ENCODE measurements around the gene ZNF324B.
A peak's percentile ranks its signal among the peaks of the same experiment; 100 is the strongest.

The ZNF324B gene

DNA sequence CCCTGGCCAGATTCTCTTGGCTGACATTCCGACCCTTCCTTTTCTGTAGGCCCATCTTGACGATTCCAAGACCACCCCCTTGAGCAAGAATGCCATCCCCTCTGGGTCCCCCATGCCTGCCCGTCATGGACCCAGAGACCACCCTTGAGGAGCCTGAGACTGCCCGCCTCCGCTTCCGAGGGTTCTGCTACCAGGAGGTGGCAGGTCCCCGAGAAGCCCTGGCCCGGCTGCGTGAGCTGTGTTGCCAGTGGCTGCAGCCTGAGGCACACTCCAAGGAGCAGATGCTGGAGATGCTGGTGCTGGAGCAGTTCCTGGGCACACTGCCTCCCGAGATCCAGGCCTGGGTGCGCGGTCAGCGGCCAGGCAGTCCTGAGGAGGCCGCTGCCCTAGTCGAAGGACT, 25.7 kb downstream of the ZNF324B start:
- H3K9ac ChIP-seq (ENCODE audit: low read length) = no peak overlapping the region
- peak overlapping the region; percentile 88; the same call in 1 of the 2 replicates for H3K4me2 ChIP-seq (ENCODE audit: low read depth, low read length)
- DNase-seq = no peak
- no peaks in the 10 kb centered on the region for H3K9me2 ChIP-seq (replicated peaks; ENCODE audit: insufficient read depth, low read length)
- no peaks in the 10 kb centered on the region for H4K20me1 ChIP-seq (ENCODE audit: insufficient read depth, low read length)
- H3K4me3 ChIP-seq (ENCODE audit: low read length) = no peak overlapping the region
- H3K36me3 ChIP-seq (replicated peaks; ENCODE audit: insufficient read depth, low read length) = no peaks in the 10 kb centered on the region
- no peak overlapping the region for H3K27ac ChIP-seq (ENCODE audit: low read length)
- no peaks in the 10 kb centered on the region for H3K79me2 ChIP-seq (ENCODE audit: low read length)
- H2AFZ ChIP-seq (ENCODE audit: low read length) = no peak overlapping the region
- TF ChIP-seq EZH2phosphoT487 (IDR thresholded peaks at IDR 0.05; ENCODE audit: low read length) = no peak
- TF ChIP-seq, protein P1, sequence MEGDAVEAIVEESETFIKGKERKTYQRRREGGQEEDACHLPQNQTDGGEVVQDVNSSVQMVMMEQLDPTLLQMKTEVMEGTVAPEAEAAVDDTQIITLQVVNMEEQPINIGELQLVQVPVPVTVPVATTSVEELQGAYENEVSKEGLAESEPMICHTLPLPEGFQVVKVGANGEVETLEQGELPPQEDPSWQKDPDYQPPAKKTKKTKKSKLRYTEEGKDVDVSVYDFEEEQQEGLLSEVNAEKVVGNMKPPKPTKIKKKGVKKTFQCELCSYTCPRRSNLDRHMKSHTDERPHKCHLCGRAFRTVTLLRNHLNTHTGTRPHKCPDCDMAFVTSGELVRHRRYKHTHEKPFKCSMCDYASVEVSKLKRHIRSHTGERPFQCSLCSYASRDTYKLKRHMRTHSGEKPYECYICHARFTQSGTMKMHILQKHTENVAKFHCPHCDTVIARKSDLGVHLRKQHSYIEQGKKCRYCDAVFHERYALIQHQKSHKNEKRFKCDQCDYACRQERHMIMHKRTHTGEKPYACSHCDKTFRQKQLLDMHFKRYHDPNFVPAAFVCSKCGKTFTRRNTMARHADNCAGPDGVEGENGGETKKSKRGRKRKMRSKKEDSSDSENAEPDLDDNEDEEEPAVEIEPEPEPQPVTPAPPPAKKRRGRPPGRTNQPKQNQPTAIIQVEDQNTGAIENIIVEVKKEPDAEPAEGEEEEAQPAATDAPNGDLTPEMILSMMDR (IDR thresholded peaks at IDR 0.05; ENCODE audit: low read length) = no peak
- no peak for TF ChIP-seq EZH2 (optimal IDR thresholded peaks at IDR 0.05; ENCODE audit: low read depth, low read length)
- peaks cover 8% of the 10 kb centered on the region for H3F3A ChIP-seq (ENCODE audit: insufficient read depth, low read length)
- no peaks in the 10 kb centered on the region for H3K27me3 ChIP-seq (replicated peaks; ENCODE audit: insufficient read depth, low read length)
- no peaks in the 10 kb centered on the region for H3K4me1 ChIP-seq (ENCODE audit: low read length)
- H3K9me3 ChIP-seq (replicated peaks; ENCODE audit: insufficient read depth, low read length) = no peaks in the 10 kb centered on the region

DNA sequence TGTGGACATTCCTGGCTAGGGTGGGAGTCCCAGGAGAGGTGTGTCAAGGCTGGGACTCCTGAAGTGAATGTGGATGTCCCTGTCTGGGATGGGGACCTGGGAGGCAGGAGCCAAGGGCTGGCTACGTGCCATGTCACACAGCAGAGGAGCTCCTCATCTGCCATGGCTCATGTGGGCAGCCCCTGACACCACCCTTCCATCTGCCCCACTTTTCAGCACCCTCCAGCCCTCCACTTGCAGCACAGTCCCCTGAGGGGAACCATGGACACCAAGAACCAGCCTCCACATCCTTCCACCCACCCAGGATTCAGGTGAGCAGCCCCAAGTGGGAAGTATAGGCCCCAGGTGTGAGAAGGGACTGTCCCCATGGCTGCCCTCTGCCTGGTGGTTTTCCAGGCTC, 26.4 kb downstream of the ZNF324B start:
- no peaks in the 10 kb centered on the region for H4K20me1 ChIP-seq (ENCODE audit: insufficient read depth, low read length)
- peaks cover 8% of the 10 kb centered on the region for H3F3A ChIP-seq (ENCODE audit: insufficient read depth, low read length)
- no peak overlapping the region for H3K4me3 ChIP-seq (ENCODE audit: low read length)
- no peaks in the 10 kb centered on the region for H3K4me1 ChIP-seq (ENCODE audit: low read length)
- H2AFZ ChIP-seq (ENCODE audit: low read length) = no peak overlapping the region
- no peaks in the 10 kb centered on the region for H3K9me3 ChIP-seq (replicated peaks; ENCODE audit: insufficient read depth, low read length)
- no peaks in the 10 kb centered on the region for H3K79me2 ChIP-seq (ENCODE audit: low read length)
- H3K27ac ChIP-seq (ENCODE audit: low read length) = no peak overlapping the region
- TF ChIP-seq EZH2phosphoT487 (IDR thresholded peaks at IDR 0.05; ENCODE audit: low read length) = no peak
- no peak for TF ChIP-seq EZH2 (optimal IDR thresholded peaks at IDR 0.05; ENCODE audit: low read depth, low read length)
- TF ChIP-seq, protein P1 (IDR thresholded peaks at IDR 0.05; ENCODE audit: low read length) = no peak
- H3K9me2 ChIP-seq (replicated peaks; ENCODE audit: insufficient read depth, low read length) = no peaks in the 10 kb centered on the region
- H3K9ac ChIP-seq (ENCODE audit: low read length) = no peak overlapping the region
- DNase-seq = no peak
- H3K27me3 ChIP-seq (replicated peaks; ENCODE audit: insufficient read depth, low read length) = no peaks in the 10 kb centered on the region
- no peaks in the 10 kb centered on the region for H3K36me3 ChIP-seq (replicated peaks; ENCODE audit: insufficient read depth, low read length)
- no peak overlapping the region for H3K4me2 ChIP-seq (ENCODE audit: low read depth, low read length)

DNA sequence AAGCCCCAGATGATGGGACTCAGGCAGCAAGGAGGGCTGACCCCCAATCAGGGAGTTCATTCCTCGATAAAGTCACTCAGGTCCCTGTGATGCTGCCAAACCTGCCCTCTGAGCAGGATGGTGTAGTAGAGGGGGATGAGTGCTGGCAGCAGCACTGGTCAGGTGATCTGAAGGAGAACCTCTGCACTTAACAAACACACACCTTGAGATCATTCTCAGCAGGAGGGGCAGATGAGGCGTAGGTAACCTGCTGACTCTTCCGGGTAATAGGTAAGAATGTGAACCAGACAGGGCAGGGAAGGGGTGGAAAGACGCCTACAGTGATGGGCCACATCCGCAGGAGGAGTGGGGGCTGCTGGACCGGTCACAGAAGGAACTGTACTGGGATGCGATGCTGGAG, 27.9 kb downstream of the ZNF324B start:
- no peak overlapping the region for H3K4me3 ChIP-seq (ENCODE audit: low read length)
- H3K9ac ChIP-seq (ENCODE audit: low read length) = no peak overlapping the region
- TF ChIP-seq EZH2 (optimal IDR thresholded peaks at IDR 0.05; ENCODE audit: low read depth, low read length) (no peak), EZH2phosphoT487 (IDR thresholded peaks at IDR 0.05; ENCODE audit: low read length) (no peak)
- TF ChIP-seq, protein P1 (IDR thresholded peaks at IDR 0.05; ENCODE audit: low read length) = no peak
- H3K36me3 ChIP-seq (replicated peaks; ENCODE audit: insufficient read depth, low read length) = no peaks in the 10 kb centered on the region
- H3K9me3 ChIP-seq (replicated peaks; ENCODE audit: insufficient read depth, low read length) = no peaks in the 10 kb centered on the region
- no peaks in the 10 kb centered on the region for H3K79me2 ChIP-seq (ENCODE audit: low read length)
- no peaks in the 10 kb centered on the region for H3K9me2 ChIP-seq (replicated peaks; ENCODE audit: insufficient read depth, low read length)
- no peak overlapping the region for H3K4me2 ChIP-seq (ENCODE audit: low read depth, low read length)
- no peaks in the 10 kb centered on the region for H3K27me3 ChIP-seq (replicated peaks; ENCODE audit: insufficient read depth, low read length)
- no peak overlapping the region for H3K27ac ChIP-seq (ENCODE audit: low read length)
- H4K20me1 ChIP-seq (ENCODE audit: insufficient read depth, low read length) = no peaks in the 10 kb centered on the region
- no peak for DNase-seq
- H3K4me1 ChIP-seq (ENCODE audit: low read length) = no peaks in the 10 kb centered on the region
- peaks cover 8% of the 10 kb centered on the region for H3F3A ChIP-seq (ENCODE audit: insufficient read depth, low read length)
- H2AFZ ChIP-seq (ENCODE audit: low read length) = no peak overlapping the region

All from MM.1S (cell line).